Gastrocnemius medialis (tissue), 4 donors: Measurements from ENCODE around the gene WFS1.

Experiments used
- CTCF ChIP-seq, 5 experiments: fragments of 450-650 bp in 3 of 5; fragments of 200-600 bp in 2 of 5; sonication (generic) in 2 of 5; IDR thresholded peaks in 4 of 5; conservative IDR thresholded peaks in 1 of 5; 1 replicate in 4 of 5; 2 replicates in 1 of 5; pipeline ENCODE4 v1.5.1; 2016 to 2019; ENCODE audit warnings: antibody characterized with exemption in 5 of 5, mild to moderate bottlenecking in 3 of 5, moderate library complexity in 3 of 5
- POLR2A ChIP-seq, 2 donors: fragments of 450-650 bp; IDR thresholded peaks; one replicate each; pipeline ENCODE4 v1.6.1; 2017; ENCODE audit warnings: antibody characterized with exemption in 2 of 2, mild to moderate bottlenecking in 2 of 2, moderate library complexity in 2 of 2

GRCh38 chr4:6339818-6340445, 70.3 kb downstream of the WFS1 start:
- TF ChIP-seq CTCF (IDR thresholded peaks at IDR 0.05 in 4 of 5, conservative IDR thresholded peaks at IDR 0.05 in 1 of 5), result no peak
- no peak for TF ChIP-seq POLR2A (IDR thresholded peaks at IDR 0.05)
